ENCODE data around the gene SOX30. TPM values are rescaled to one million over a fixed set of nuclear protein-coding genes. Genes with fewer than 3 reads are reported as not detected.

SOX30 gene
- total RNA-seq, 1 experiment from 2014 or later, result not detected

DNA sequence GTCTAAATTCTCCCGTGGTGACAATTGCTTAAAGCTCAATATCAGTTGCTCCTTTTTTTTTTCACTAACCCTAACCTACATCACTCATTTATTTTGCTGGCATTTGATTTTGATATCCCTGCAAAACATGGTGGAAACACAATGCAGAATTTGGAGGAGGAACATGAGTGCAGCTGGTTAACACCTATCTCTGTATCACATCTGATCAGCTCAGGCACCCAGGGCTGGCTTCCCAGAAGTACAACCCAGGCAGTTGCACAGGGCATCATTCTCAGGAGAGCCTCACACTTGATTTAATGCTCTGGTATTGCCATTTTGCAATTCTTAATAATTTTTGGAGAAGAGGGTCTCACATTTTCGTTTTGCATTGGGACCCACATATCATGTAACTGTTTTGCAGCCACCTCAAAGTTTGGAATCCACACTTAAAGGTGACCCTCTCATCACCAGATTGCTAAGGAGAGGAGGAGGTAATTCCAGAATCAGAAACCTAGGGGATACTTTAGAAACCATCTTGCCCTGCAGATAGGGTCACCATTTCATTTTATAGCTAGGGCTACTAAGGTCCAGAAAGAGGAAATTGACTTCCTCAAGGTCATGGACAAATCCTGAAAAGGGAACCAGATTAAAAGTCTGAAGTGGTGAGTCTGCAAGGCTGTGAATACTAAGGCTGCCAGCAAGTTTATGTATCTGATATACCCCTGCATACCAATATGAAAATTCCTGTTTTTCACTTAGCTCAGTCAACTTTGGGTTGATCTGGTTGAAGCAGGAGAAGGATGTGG lies 57.4 kb downstream of the SOX30 start:
- no peak for DNase-seq (ENCODE audit: low read depth, low spot score)
- in situ Hi-C loops (cut with HindIII; ENCODE audit: low pct_unique_long_range_greater_than_20kb, low sequenced_read_pairs), result no loop called here

- no peak for DNase-seq (ENCODE audit: low read depth, low spot score)
- in situ Hi-C loops (cut with HindIII; ENCODE audit: low pct_unique_long_range_greater_than_20kb, low sequenced_read_pairs), result no loop called here
Measured at GRCh38 chr5:157594257-157594656, 58.0 kb downstream of the SOX30 start.

DNA sequence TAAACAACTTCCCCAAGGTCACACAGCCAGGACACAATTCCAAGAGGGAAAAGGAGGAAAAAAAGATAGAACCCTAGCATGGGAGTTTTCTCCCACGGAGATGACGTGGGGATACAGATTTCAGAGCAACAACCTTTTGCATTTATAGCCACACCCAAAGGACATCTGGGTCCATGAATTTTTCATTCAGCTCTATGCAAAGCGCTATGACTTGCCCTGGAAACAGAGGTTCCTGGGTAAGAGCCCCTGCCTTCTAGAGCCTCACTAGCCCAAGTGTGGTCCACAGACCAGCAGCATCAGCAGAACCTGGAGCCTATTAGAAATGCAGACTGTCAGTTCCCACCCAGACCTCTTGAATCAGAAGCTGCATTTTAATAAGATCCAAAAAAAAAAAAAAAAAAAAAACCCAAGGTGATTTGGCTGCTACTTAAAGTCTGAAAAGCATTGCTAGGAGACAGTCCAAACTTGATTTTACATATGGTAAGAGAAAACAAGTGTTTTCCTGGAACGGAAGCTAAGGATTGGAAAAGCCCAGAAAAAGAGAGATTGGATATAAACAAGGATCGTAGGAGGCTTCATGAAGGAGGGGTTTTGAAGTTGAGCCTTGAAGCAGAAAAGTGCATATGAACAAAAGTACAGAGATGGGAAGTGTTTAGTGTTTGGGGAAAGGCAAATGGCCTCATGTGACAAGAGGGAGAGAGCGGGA lies 59.0 kb downstream of the SOX30 start:
- DNase-seq (ENCODE audit: low read depth, low spot score), result no peak
- in situ Hi-C loops (cut with HindIII; ENCODE audit: low pct_unique_long_range_greater_than_20kb, low sequenced_read_pairs), result no loop called here

DNA sequence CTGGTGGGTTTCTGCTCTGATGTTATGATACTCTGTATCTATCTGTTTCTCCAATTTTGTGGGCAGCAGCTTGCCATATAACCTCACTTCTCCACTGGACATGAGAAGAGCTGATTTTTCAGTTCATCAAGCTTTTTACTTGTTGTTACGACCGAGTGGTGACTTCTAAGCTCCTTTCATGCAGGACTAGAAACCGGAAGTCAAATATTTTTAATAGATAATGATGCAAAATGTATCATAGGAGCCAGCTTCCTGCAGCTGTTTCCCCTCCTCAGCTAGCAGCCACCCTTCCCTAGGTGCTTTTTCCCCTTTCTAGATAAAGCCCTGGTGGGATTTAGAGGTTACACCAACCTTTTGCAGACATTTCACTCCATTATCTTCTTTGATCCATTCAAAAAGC lies 59.6 kb downstream of the SOX30 start:
- in situ Hi-C loops (cut with HindIII; ENCODE audit: low pct_unique_long_range_greater_than_20kb, low sequenced_read_pairs), result no loop called here
- DNase-seq (ENCODE audit: low read depth, low spot score), result no peak

- in situ Hi-C loops (cut with HindIII; ENCODE audit: low pct_unique_long_range_greater_than_20kb, low sequenced_read_pairs), result no loop called here
- DNase-seq (ENCODE audit: low read depth, low spot score), result no peak
Measured at GRCh38 chr5:157590478-157590877, 61.8 kb downstream of the SOX30 start.

GRCh38 chr5:157584628-157585027 lies 67.6 kb downstream of the SOX30 start:
- no peak for DNase-seq (ENCODE audit: low read depth, low spot score)
- in situ Hi-C loops (cut with HindIII; ENCODE audit: low pct_unique_long_range_greater_than_20kb, low sequenced_read_pairs), result no loop called here

- in situ Hi-C loops (cut with HindIII; ENCODE audit: low pct_unique_long_range_greater_than_20kb, low sequenced_read_pairs), result no loop called here
Measured at GRCh38 chr5:157582731-157583620, 69.3 kb downstream of the SOX30 start.

DNA sequence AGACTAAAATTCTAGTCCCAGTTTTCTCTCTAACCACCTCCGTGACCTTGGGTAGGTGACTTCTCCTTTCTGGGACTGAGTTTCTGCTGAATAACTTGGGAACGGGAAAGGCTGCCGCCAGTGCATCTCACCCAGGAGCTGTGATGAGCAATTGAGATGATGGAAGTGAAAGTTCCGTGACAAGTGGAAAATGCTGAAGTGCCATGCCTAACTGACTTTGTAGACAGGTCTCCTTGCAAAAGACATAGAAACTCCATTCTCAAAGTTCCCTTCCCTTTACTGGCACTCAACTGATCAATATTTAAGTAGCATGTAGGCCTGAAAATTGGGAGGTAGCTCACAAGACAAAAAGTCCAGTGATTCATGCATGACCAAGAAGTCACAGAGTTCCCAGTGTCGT lies 70.3 kb downstream of the SOX30 start:
- no peak for DNase-seq (ENCODE audit: low read depth, low spot score)
- in situ Hi-C loops (cut with HindIII; ENCODE audit: low pct_unique_long_range_greater_than_20kb, low sequenced_read_pairs), result no loop called here

More at GRCh38 chr5:157582731-157583620, 69.3 kb downstream of the SOX30 start:
- DNase-seq (ENCODE audit: low read depth, low spot score), result no peak

DNA sequence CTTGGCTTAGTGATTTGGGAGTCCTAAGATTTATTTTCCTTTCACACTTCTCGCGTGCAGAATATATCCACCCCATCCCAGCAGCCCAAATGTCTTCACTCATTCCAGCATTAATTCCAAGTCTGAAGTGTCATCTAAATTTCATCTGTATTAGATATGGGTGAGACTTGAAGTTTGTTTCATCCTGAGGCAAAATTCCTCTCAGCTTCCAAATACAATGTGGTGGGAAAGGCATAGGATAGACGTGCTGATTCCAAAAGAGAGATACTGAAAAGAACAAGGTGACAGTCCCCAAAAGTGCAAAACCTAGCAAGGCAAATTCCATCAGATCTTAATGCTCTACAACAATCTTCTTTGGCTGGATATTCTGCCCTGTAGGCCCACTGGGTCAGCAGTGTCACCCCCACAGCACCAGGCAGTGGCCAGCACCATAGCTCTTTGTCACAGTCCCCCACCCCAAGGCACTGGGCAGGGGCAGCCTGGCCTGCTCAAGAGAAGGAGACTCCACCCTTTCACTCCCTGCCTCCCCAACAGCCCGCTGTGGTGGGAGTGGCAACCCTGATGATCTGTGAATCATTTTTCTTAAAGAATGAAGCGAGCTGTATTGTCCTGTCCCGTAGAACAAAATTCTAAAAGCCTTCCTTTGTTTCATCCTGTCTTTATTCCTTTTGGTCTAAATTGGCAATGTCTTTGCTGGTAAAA lies 74.0 kb downstream of the SOX30 start:
- in situ Hi-C loops (cut with HindIII; ENCODE audit: low pct_unique_long_range_greater_than_20kb, low sequenced_read_pairs), result no loop called here
- no peak for DNase-seq (ENCODE audit: low read depth, low spot score)

DNA sequence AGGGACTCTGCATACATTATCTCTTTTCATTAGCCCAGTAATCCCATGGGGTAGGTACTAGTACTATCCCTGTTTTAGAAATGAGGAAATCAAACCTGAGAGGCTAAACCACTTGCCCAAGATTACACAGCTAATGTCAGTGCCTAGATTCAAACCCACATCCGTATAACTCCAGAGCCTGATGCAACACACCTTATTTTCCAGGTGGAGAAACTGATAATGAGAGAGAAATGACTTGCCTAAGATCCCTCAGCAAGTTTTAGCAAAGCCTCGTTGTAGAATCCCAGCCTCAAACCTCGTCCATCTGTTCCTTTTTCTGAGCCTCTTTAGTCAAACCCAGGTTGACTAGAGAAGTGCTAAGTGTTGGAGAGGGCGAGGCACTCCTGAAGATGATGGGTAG lies 75.6 kb downstream of the SOX30 start:
- no peak for DNase-seq (ENCODE audit: low read depth, low spot score)
- in situ Hi-C loops (cut with HindIII; ENCODE audit: low pct_unique_long_range_greater_than_20kb, low sequenced_read_pairs), result no loop called here

Small RNAs within 50 kb of the gene (small RNA-seq; reads per million reads assigned to genes)
- gene RNU6-390P, result 0 reads per million in 2 experiments

Other genes starting within 250 kb of the SOX30 start
- gene NIPAL4, start 192.2 kb downstream of the SOX30 start, total RNA-seq (2014; rRNA removed; shearing (Covaris generic)), result 0.67 TPM in 1 of 2 replicates, not detected in the other
- 1.4 and 2.6 TPM in 2 replicates for gene ADAM19, start 76.7 kb downstream of the SOX30 start, total RNA-seq (2014; rRNA removed; shearing (Covaris generic))
- gene C5orf52, start 19.1 kb upstream of the SOX30 start, total RNA-seq (2014; rRNA removed; shearing (Covaris generic)), result not detected in 2 replicates
- gene THG1L, start 79.0 kb upstream of the SOX30 start, total RNA-seq (2014; rRNA removed; shearing (Covaris generic)), result 20.8 and 22.5 TPM in 2 replicates
- 2.2 and 2.5 TPM in 2 replicates for gene LSM11, start 91.3 kb upstream of the SOX30 start, total RNA-seq (2014; rRNA removed; shearing (Covaris generic))
- 48.3 and 49.3 TPM in 2 replicates for gene CLINT1, start 206.7 kb upstream of the SOX30 start, total RNA-seq (2014; rRNA removed; shearing (Covaris generic))

Data from SK-MEL-5 (cell line).